ENCODE measurements around the gene GRIK5.

DNA sequence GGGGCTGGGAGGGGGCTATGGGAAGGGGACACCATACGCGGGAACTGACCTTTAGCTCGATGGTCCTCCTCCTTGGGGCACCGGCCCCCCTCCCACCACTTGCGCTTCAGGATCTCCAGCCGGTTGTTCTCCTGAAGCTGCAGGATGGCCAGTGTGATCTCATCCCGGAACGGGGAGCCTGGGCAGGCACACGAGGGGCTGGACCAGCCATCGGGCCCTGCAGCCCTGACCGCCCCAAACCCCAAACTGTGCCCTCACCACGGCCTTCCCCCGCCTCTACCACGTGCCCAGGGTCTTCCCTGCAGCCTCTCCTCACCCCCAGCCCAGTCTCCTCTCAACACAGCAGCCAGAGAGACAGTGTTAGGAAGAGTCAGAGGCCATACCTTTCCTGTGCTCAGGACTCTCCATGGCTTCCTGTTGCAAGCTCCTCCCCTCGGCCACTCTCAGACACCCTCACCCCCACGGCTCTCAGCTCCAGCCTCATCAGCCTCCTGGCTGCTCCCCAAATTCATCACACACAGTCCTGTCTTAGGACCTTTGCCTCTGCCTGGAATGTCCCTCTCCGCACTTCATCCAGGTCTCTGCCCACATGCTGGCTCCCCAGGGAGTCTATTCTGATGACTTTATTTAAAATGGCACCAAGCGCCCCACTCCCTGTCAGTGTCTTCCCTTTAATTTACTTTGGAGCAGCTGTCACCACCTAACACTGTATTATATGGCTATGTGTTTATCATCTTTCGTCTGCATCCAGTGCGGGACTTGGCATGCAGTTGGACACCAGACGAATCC, 66.3 kb downstream of the GRIK5 start:
- TF ChIP-seq, protein P1, sequence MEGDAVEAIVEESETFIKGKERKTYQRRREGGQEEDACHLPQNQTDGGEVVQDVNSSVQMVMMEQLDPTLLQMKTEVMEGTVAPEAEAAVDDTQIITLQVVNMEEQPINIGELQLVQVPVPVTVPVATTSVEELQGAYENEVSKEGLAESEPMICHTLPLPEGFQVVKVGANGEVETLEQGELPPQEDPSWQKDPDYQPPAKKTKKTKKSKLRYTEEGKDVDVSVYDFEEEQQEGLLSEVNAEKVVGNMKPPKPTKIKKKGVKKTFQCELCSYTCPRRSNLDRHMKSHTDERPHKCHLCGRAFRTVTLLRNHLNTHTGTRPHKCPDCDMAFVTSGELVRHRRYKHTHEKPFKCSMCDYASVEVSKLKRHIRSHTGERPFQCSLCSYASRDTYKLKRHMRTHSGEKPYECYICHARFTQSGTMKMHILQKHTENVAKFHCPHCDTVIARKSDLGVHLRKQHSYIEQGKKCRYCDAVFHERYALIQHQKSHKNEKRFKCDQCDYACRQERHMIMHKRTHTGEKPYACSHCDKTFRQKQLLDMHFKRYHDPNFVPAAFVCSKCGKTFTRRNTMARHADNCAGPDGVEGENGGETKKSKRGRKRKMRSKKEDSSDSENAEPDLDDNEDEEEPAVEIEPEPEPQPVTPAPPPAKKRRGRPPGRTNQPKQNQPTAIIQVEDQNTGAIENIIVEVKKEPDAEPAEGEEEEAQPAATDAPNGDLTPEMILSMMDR (conservative IDR thresholded peaks at IDR 0.05; ENCODE audit: low read length): no peak
- no peak for TF ChIP-seq EZH2phosphoT487 (IDR thresholded peaks at IDR 0.05; ENCODE audit: borderline replicate concordance)
